Breast epithelium (tissue), 3 donors: ENCODE data around the gene IST1.

Experiments
- CTCF ChIP-seq, 3 donors: fragments of 450-650 bp; IDR thresholded peaks; one replicate each; pipeline ENCODE4 v1.5.1; 2016 to 2017; ENCODE audit warnings: antibody characterized with exemption in 3 of 3, mild to moderate bottlenecking in 3 of 3, moderate library complexity in 3 of 3
- POLR2AphosphoS5 ChIP-seq, 3 donors: sonication (generic); formaldehyde crosslinking; IDR thresholded peaks; one replicate each; pipeline ENCODE4 v1.6.1; 2017; ENCODE audit warnings: antibody characterized with exemption in 3 of 3

- TF ChIP-seq CTCF (IDR thresholded peaks at IDR 0.05), result no peak
- TF ChIP-seq POLR2AphosphoS5 (IDR thresholded peaks at IDR 0.05), result no peak
These were observed 28.8 kb downstream of the IST1 start for GRCh38 chr16:71923941-71924690.
